ENCODE data around the gene DPH5. TPM values are rescaled to one million over a fixed set of nuclear protein-coding genes. Genes with fewer than 3 reads are reported as not detected.

DPH5 gene
- total RNA-seq, 3 donors from 2014 or later (not counting 1 experiment from before 2014, with no cell fraction given), result 17.1 to 22.9 (median 19.9) TPM

GRCh38 chr1:101055623-101056022 lies 30.0 kb upstream of the DPH5 start:
- no peak for TF ChIP-seq CTCF (IDR thresholded peaks at IDR 0.05)
- intact Hi-C loops (cut with micrococcal nuclease), result no loop called here
- no peak for ATAC-seq

GRCh38 chr1:101051688-101052638 lies 26.4 kb upstream of the DPH5 start:
- intact Hi-C loops (cut with micrococcal nuclease), result no loop called here
- WGBS (ENCODE audit: insufficient coverage), result 54% methylated on average over 3 of the region's 3 CpGs
- no peaks in the 10 kb centered on the region for H3K9me3 Mint-ChIP-seq
- H3K27ac Mint-ChIP-seq, result no peak overlapping the region
- TF ChIP-seq CTCF (IDR thresholded peaks at IDR 0.05), result no peak
- no peak for ATAC-seq
- H3K4me1 Mint-ChIP-seq, result no peaks in the 10 kb centered on the region
- Histone ChIP-seq H3K27ac (ENCODE audit: low read length) (peak overlapping the region; percentile 45), H3K27me3 (ENCODE audit: control insufficient read depth, insufficient read depth, low read length) (no peaks in the 10 kb centered on the region), H3K4me1 (ENCODE audit: control insufficient read depth, insufficient read depth, low read length) (no peaks in the 10 kb centered on the region), H3K4me3 (ENCODE audit: low read length) (no peak overlapping the region), H3K36me3 (ENCODE audit: control insufficient read depth, insufficient read depth, low read length) (no peaks in the 10 kb centered on the region), H3K9me3 (ENCODE audit: control insufficient read depth, insufficient read depth, low read length) (no peaks in the 10 kb centered on the region)
- DNase-seq, result no peak
- peaks cover 0 to 3% of the 10 kb centered on the region in 2 donors for H3K27me3 Mint-ChIP-seq (ENCODE audit: low read depth in 2 of 2)
- no peaks in the 10 kb centered on the region for H3K36me3 Mint-ChIP-seq
- no peak overlapping the region for H3K4me3 Mint-ChIP-seq

More at GRCh38 chr1:101055623-101056022, 30.0 kb upstream of the DPH5 start:
- Histone ChIP-seq H3K4me1 (ENCODE audit: control insufficient read depth, insufficient read depth, low read length) (no peaks in the 10 kb centered on the region), H3K4me3 (ENCODE audit: low read length) (no peak overlapping the region), H3K27me3 (ENCODE audit: control insufficient read depth, insufficient read depth, low read length) (no peaks in the 10 kb centered on the region), H3K27ac (ENCODE audit: low read length) (no peak overlapping the region), H3K36me3 (ENCODE audit: control insufficient read depth, insufficient read depth, low read length) (no peaks in the 10 kb centered on the region), H3K9me3 (ENCODE audit: control insufficient read depth, insufficient read depth, low read length) (no peaks in the 10 kb centered on the region)
- H3K27ac Mint-ChIP-seq, result no peak overlapping the region
- DNase-seq, result no peak
- H3K9me3 Mint-ChIP-seq, result no peaks in the 10 kb centered on the region
- H3K4me1 Mint-ChIP-seq, result no peaks in the 10 kb centered on the region
- no peaks in the 10 kb centered on the region for H3K36me3 Mint-ChIP-seq
- H3K27me3 Mint-ChIP-seq (ENCODE audit: low read depth in 2 of 2), result peaks cover 0 to 3% of the 10 kb centered on the region in 2 donors
- no peak overlapping the region for H3K4me3 Mint-ChIP-seq

GRCh38 chr1:101050869-101051268 lies 25.3 kb upstream of the DPH5 start:
- Mint-ChIP-seq H3K27ac (no peak overlapping the region), H3K27me3 (ENCODE audit: low read depth in 2 of 2) (peaks cover 0 to 3% of the 10 kb centered on the region in 2 donors), H3K4me3 (no peak overlapping the region), H3K9me3 (no peaks in the 10 kb centered on the region), H3K36me3 (no peaks in the 10 kb centered on the region), H3K4me1 (no peaks in the 10 kb centered on the region)
- intact Hi-C loops (cut with micrococcal nuclease), result no loop called here
- Histone ChIP-seq H3K9me3 (ENCODE audit: control insufficient read depth, insufficient read depth, low read length) (no peaks in the 10 kb centered on the region), H3K4me1 (ENCODE audit: control insufficient read depth, insufficient read depth, low read length) (no peaks in the 10 kb centered on the region), H3K36me3 (ENCODE audit: control insufficient read depth, insufficient read depth, low read length) (no peaks in the 10 kb centered on the region), H3K27ac (ENCODE audit: low read length) (no peak overlapping the region), H3K4me3 (ENCODE audit: low read length) (no peak overlapping the region), H3K27me3 (ENCODE audit: control insufficient read depth, insufficient read depth, low read length) (no peaks in the 10 kb centered on the region)
- ATAC-seq, result no peak
- DNase-seq, result no peak
- WGBS (ENCODE audit: insufficient coverage), result 70% methylated on average over 1 of the region's 2 CpGs
- TF ChIP-seq CTCF (IDR thresholded peaks at IDR 0.05), result no peak
